WTC11 (cell line): ENCODE measurements around the gene SLC35F5. TPM values are rescaled to one million over a fixed set of nuclear protein-coding genes. Genes with fewer than 3 reads are reported as not detected.

Source experiments
- ATAC-seq: fragments of 200-7000 bp; cut with Tn5 transposase; 2 replicates; pipeline ENCODE4 v1.10.0; 2021; ENCODE audit warnings: mild to moderate bottlenecking, moderate library complexity
- CTCF ChIA-PET: fragments of 300-600 bp; sonication (Branson Sonifier 250); formaldehyde crosslinking; loops from one replicate; lab custom pipeline; 2021; ENCODE audit warnings: antibody characterized with exemption; lab: Charles Lee
- POLR2A ChIA-PET: fragments of 350-600 bp; sonication (Branson Sonifier 250); formaldehyde crosslinking; loops from one replicate; lab custom pipeline; 2021; ENCODE audit warnings: antibody characterized with exemption; lab: Charles Lee
- DNase-seq: peaks from one replicate; pipeline ENCODE4 v3.0.0; 2021; ENCODE audit warnings: low spot score
- H3K27ac Mint-ChIP-seq: 2 replicates; pipeline ENCODE4 v1.8.0; 2021; ENCODE audit warnings: mixed read lengths
- H3K27me3 Mint-ChIP-seq: 2 replicates; pipeline ENCODE4 v1.8.0; 2021; ENCODE audit warnings: low read depth, mild to moderate bottlenecking, moderate library complexity, mixed read lengths
- H3K36me3 Mint-ChIP-seq: 2 replicates; pipeline ENCODE4 v1.8.0; 2021; ENCODE audit warnings: mixed read lengths
- H3K4me1 Mint-ChIP-seq: 2 replicates; pipeline ENCODE4 v1.8.0; 2022; ENCODE audit warnings: mixed read lengths
- H3K4me3 Mint-ChIP-seq: 2 replicates; pipeline ENCODE4 v1.8.0; 2021; ENCODE audit warnings: mild to moderate bottlenecking, moderate library complexity, mixed read lengths
- H3K9me3 Mint-ChIP-seq: 2 replicates; pipeline ENCODE4 v1.8.0; 2021; ENCODE audit warnings: mixed read lengths
- ATF1 ChIP-seq: sonication (generic); formaldehyde crosslinking; IDR thresholded peaks from 2 replicates; pipeline ENCODE4 v1.8.1; 2023; ENCODE audit warnings: mild to moderate bottlenecking, moderate library complexity, missing genetic modification reagents
- ATF3 ChIP-seq: sonication (generic); formaldehyde crosslinking; conservative IDR thresholded peaks from 2 replicates; pipeline ENCODE4 v1.8.1; 2022; ENCODE audit warnings: mild to moderate bottlenecking, missing genetic modification reagents
- CDX4 ChIP-seq: fragments of 250-450 bp; sonication (Bioruptor Pico); IDR thresholded peaks from 2 replicates; pipeline ENCODE4 v1.9.0; 2021; ENCODE audit warnings: moderate library complexity, mild to moderate bottlenecking, inconsistent platforms, borderline replicate concordance
- E2F4 ChIP-seq: sonication (generic); formaldehyde crosslinking; IDR thresholded peaks from 2 replicates; pipeline ENCODE4 v1.8.1; 2022; ENCODE audit warnings: low read depth, mild to moderate bottlenecking, moderate library complexity, missing genetic modification reagents, borderline replicate concordance
- ESRRA ChIP-seq: sonication (generic); formaldehyde crosslinking; IDR thresholded peaks from 2 replicates; pipeline ENCODE4 v1.8.1; 2022; ENCODE audit warnings: mild to moderate bottlenecking, missing genetic modification reagents, borderline replicate concordance
- HMGXB4 ChIP-seq: sonication (generic); formaldehyde crosslinking; IDR thresholded peaks from 2 replicates; pipeline ENCODE4 v1.8.1; 2023; ENCODE audit warnings: mild to moderate bottlenecking, moderate library complexity, missing genetic modification reagents
- MLX ChIP-seq: sonication (generic); formaldehyde crosslinking; IDR thresholded peaks from 2 replicates; pipeline ENCODE4 v1.8.1; 2023; ENCODE audit warnings: mild to moderate bottlenecking, missing genetic modification reagents, moderate library complexity
- NFYB ChIP-seq: sonication (generic); formaldehyde crosslinking; conservative IDR thresholded peaks from 2 replicates; pipeline ENCODE4 v1.8.0; 2022; ENCODE audit warnings: low read depth, missing genetic modification reagents
- SP1 ChIP-seq: sonication (generic); formaldehyde crosslinking; conservative IDR thresholded peaks from 2 replicates; pipeline ENCODE4 v1.8.1; 2022; ENCODE audit warnings: missing genetic modification reagents
- USF1 ChIP-seq: sonication (generic); formaldehyde crosslinking; IDR thresholded peaks from 2 replicates; pipeline ENCODE4 v1.8.0; 2022; ENCODE audit warnings: mild to moderate bottlenecking, missing genetic modification reagents
- ZMAT4 ChIP-seq: fragments of 250-450 bp; sonication (Bioruptor Pico); IDR thresholded peaks from 2 replicates; pipeline ENCODE4 v1.9.0; 2021; ENCODE audit warnings: mild to moderate bottlenecking
- ZNF138 ChIP-seq: sonication (generic); formaldehyde crosslinking; conservative IDR thresholded peaks from 2 replicates; pipeline ENCODE4 v1.8.1; 2022; ENCODE audit warnings: mild to moderate bottlenecking, moderate library complexity, missing genetic modification reagents
- ZNF425 ChIP-seq: fragments of 250-450 bp; sonication (Bioruptor Pico); conservative IDR thresholded peaks from 2 replicates; pipeline ENCODE4 v1.9.0; 2021; ENCODE audit warnings: mild to moderate bottlenecking
- total RNA-seq: library from RNA; stranded (reverse); gene quantifications from 3 replicates; pipeline ENCODE4 v1.2.3, GENCODE V29; 2021

Gene SLC35F5
- total RNA-seq, 1 experiment from 2014 or later = 20.3 TPM

- no peak for ATAC-seq
- Mint-ChIP-seq H3K27me3 (peaks cover 4% of the 10 kb centered on the region; the same call in 1 of the 2 replicates), H3K36me3 (peaks cover 5% of the 10 kb centered on the region; the same call in 1 of the 2 replicates), H3K9me3 (no peaks in the 10 kb centered on the region), H3K4me1 (peaks cover 9% of the 10 kb centered on the region), H3K4me3 (peak overlapping the region; percentile 94), H3K27ac (no peak overlapping the region)
- CTCF ChIA-PET = interaction anchor here (1.5 kb wide), 1 partner anchor 55 kb away, joined by 7 read pairs; no protein-coding TSS in a partner anchor
- POLR2A ChIA-PET = interaction anchor here (1.6 to 2.3 kb wide), 2 partner anchors 135 to 138 kb away, joined by 6 to 12 read pairs; partner anchors contain the start of gene ACTR3
- no peak for DNase-seq
- no peak for TF ChIP-seq ATF3 (CRISPR knock-in tag)
- no peak for TF ChIP-seq CDX4
- no peak for TF ChIP-seq MLX (CRISPR knock-in tag)
- no peak for TF ChIP-seq HMGXB4 (CRISPR knock-in tag)
- no peak for TF ChIP-seq SP1 (CRISPR knock-in tag)
- no peak for TF ChIP-seq ZNF425 (CRISPR knock-in tag)
- no peak for TF ChIP-seq E2F4 (CRISPR knock-in tag)
- TF ChIP-seq ZNF138 (CRISPR knock-in tag) = no peak
- TF ChIP-seq ESRRA (CRISPR knock-in tag) = no peak
Measured at GRCh38 chr2:113755035-113755834, 1.2 kb downstream of the SLC35F5 start.

GRCh38 chr2:113754160-113754559 lies 2.3 kb downstream of the SLC35F5 start:
- ATAC-seq = no peak
- Mint-ChIP-seq H3K27me3 (peaks cover 4% of the 10 kb centered on the region; the same call in 1 of the 2 replicates), H3K27ac (no peak overlapping the region), H3K36me3 (peaks cover 7% of the 10 kb centered on the region; the same call in 1 of the 2 replicates), H3K4me1 (peaks cover 9% of the 10 kb centered on the region), H3K4me3 (no peak overlapping the region), H3K9me3 (no peaks in the 10 kb centered on the region)
- POLR2A ChIA-PET = no interaction called here
- DNase-seq = no peak
- CTCF ChIA-PET = no interaction called here
- TF ChIP-seq NFYB = no peak
- no peak for TF ChIP-seq ZMAT4
- no peak for TF ChIP-seq ATF1 (CRISPR knock-in tag)
- no peak for TF ChIP-seq USF1 (CRISPR knock-in tag)
